HG02759 (cell line): Measurements from ENCODE around the gene SCRN2.

Experiments
- ATAC-seq: cut with Tn5 transposase; IDR thresholded peaks from one replicate; pipeline ENCODE4 v1.9.1; 2021; ENCODE audit warnings: mild to moderate bottlenecking, moderate library complexity; ENCODE audit not compliant: unreplicated experiment

The SCRN2 gene

GRCh38 chr17:47847341-47848197 is 6.5 kb upstream of the SCRN2 start:
- no peak for ATAC-seq

- ATAC-seq, result no peak
Measured at GRCh38 chr17:47846716-47847340, 5.8 kb upstream of the SCRN2 start.

- no peak for ATAC-seq
Measured at GRCh38 chr17:47845716-47846075, 4.6 kb upstream of the SCRN2 start.

GRCh38 chr17:47844814-47845715 is 4.0 kb upstream of the SCRN2 start:
- no peak for ATAC-seq

GRCh38 chr17:47844227-47844626 is 3.2 kb upstream of the SCRN2 start:
- no peak for ATAC-seq

- no peak for ATAC-seq
Measured at GRCh38 chr17:47843391-47843730, 2.3 kb upstream of the SCRN2 start.

- ATAC-seq, result no peak
Measured at GRCh38 chr17:47841488-47842291, 617 bp upstream of the SCRN2 start.

- no peak for ATAC-seq
Measured at GRCh38 chr17:47840001-47840741, 902 bp downstream of the SCRN2 start.

GRCh38 chr17:47839071-47839470 is 2.0 kb downstream of the SCRN2 start:
- ATAC-seq, result no peak

- ATAC-seq, result no peak
Measured at GRCh38 chr17:47838636-47839035, 2.4 kb downstream of the SCRN2 start.

- ATAC-seq, result no peak
Measured at GRCh38 chr17:47837401-47838039, 3.6 kb downstream of the SCRN2 start.

- ATAC-seq, result no peak
Measured at GRCh38 chr17:47836601-47837000, 4.5 kb downstream of the SCRN2 start.

- no peak for ATAC-seq
Measured at GRCh38 chr17:47834756-47835155, 6.3 kb downstream of the SCRN2 start.

- ATAC-seq, result no peak
Measured at GRCh38 chr17:47831934-47832327, 9.1 kb downstream of the SCRN2 start.

- ATAC-seq, result peak; percentile 90
Measured at GRCh38 chr17:47831003-47831933, 9.8 kb downstream of the SCRN2 start, which contains the start of the genes LRRC46 and MRPL10. Gene LRRC46, plus strand, starts transcription at chr17:47831670. Its CDS starts 320 bp downstream, at chr17:47831990. Gene MRPL10, minus strand, starts transcription at chr17:47831541. Its CDS starts 30 bp downstream, at chr17:47831511.

- ATAC-seq, result no peak
Measured at GRCh38 chr17:47830396-47831002, 10.6 kb downstream of the SCRN2 start.

- no peak for ATAC-seq
Measured at GRCh38 chr17:47829870-47830269, 11.2 kb downstream of the SCRN2 start.

GRCh38 chr17:47823519-47823918 is 17.6 kb downstream of the SCRN2 start:
- no peak for ATAC-seq
